ENCODE results near the gene SGPP2. TPM values are rescaled to one million over a fixed set of nuclear protein-coding genes. Genes with fewer than 3 reads are reported as not detected.

The SGPP2 gene
- total RNA-seq, 1 donor from 2014 or later, result 38.1 TPM

DNA sequence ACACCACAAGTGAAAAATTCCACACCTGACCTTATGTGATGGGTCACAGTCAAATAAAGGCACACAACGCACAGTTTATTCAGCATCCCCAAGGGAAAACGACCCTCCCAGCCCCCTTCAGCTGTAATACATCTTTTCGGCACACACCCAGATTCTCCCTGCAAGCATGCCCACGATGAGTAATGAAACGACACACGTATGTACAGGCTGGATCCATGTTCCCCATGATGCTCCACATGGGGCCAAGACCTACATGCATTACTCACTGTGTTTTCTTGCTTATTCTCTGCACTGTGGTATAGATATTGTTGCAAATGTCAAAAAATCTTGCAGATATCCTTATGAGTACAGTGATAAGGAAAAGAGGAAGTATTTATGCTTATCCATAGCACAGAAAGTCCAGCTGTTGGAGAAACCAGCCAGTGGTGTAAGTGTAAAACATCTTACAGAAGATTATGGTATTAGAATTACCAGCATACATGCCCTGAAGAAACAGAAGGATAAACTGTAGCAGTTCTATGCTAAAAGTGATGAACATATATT lies 32.5 kb upstream of the SGPP2 start:
- Histone ChIP-seq H3K27me3 (no peaks in the 10 kb centered on the region), H3K36me3 (no peaks in the 10 kb centered on the region), H3K9me3 (no peaks in the 10 kb centered on the region), H3K4me3 (no peak overlapping the region), H3K4me1 (no peaks in the 10 kb centered on the region), H3K27ac (no peak overlapping the region)
- TF ChIP-seq CTCF (IDR thresholded peaks at IDR 0.05), result no peak
- intact Hi-C loops (cut with DNase I), result no loop called here
- DNase-seq (no peak), ATAC-seq (no peak)

DNA sequence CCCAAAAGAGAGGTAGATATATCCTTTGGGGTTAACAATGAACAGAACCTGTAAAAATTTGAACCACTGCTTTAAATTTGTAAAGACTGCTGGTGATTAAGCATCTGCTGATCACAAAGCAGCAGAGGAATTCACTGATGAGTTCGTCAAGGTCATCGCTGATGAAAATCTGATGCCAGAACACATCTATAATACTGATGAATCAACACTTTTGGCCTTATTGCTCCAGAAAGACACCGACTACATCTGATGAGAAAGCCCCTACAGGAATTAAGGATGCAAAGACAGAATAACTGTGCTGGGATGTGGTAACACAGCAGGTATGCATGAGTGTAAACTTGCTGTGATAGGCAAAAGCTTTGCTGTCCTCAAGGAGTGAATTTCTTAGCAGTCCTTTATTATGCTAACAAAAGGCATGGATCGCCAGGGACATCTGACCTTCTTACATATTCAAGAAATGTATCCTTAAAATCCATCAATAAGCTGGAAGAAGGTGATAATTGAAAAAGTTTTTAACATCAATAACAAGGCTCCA lies 30.5 kb upstream of the SGPP2 start:
- DNase-seq (no peak), ATAC-seq (no peak)
- intact Hi-C loops (cut with DNase I), result no loop called here
- Histone ChIP-seq H3K27ac (no peak overlapping the region), H3K4me3 (no peak overlapping the region), H3K27me3 (no peaks in the 10 kb centered on the region), H3K36me3 (no peaks in the 10 kb centered on the region), H3K4me1 (no peaks in the 10 kb centered on the region), H3K9me3 (no peaks in the 10 kb centered on the region)
- TF ChIP-seq CTCF (IDR thresholded peaks at IDR 0.05), result no peak

GRCh38 chr2:222398446-222398885 lies 25.9 kb upstream of the SGPP2 start:
- Histone ChIP-seq H3K36me3 (no peaks in the 10 kb centered on the region), H3K4me3 (no peak overlapping the region), H3K4me1 (no peaks in the 10 kb centered on the region), H3K27me3 (no peaks in the 10 kb centered on the region), H3K9me3 (no peaks in the 10 kb centered on the region), H3K27ac (no peak overlapping the region)
- intact Hi-C loops (cut with DNase I), result no loop called here
- no peak for TF ChIP-seq CTCF (IDR thresholded peaks at IDR 0.05)
- ATAC-seq (no peak), DNase-seq (no peak)

GRCh38 chr2:222399038-222399783 lies 25.1 kb upstream of the SGPP2 start:
- Histone ChIP-seq H3K4me3 (no peak overlapping the region), H3K9me3 (no peaks in the 10 kb centered on the region), H3K27ac (no peak overlapping the region), H3K36me3 (no peaks in the 10 kb centered on the region), H3K4me1 (no peaks in the 10 kb centered on the region), H3K27me3 (no peaks in the 10 kb centered on the region)
- no peak for DNase-seq
- TF ChIP-seq CTCF (IDR thresholded peaks at IDR 0.05), result no peak
- intact Hi-C loops (cut with DNase I), result no loop called here
- no peak for ATAC-seq

- TF ChIP-seq CTCF (IDR thresholded peaks at IDR 0.05), result no peak
- H3K9me3 ChIP-seq, result no peaks in the 10 kb centered on the region
- intact Hi-C loops (cut with DNase I), result no loop called here
- no peaks in the 10 kb centered on the region for H3K4me1 ChIP-seq
- H3K4me3 ChIP-seq, result no peak overlapping the region
- H3K27ac ChIP-seq, result no peak overlapping the region
- ATAC-seq (peak; percentile 55), DNase-seq (no peak)
- no peaks in the 10 kb centered on the region for H3K36me3 ChIP-seq
- H3K27me3 ChIP-seq, result no peaks in the 10 kb centered on the region
Measured at GRCh38 chr2:222404151-222404905, 20.0 kb upstream of the SGPP2 start.

Data from upper lobe of right lung (tissue), 1 donor.